ENCODE results near the gene ANKS3.
A peak's percentile ranks its signal among the peaks of the same experiment; 100 is the strongest.

The ANKS3 gene

DNA sequence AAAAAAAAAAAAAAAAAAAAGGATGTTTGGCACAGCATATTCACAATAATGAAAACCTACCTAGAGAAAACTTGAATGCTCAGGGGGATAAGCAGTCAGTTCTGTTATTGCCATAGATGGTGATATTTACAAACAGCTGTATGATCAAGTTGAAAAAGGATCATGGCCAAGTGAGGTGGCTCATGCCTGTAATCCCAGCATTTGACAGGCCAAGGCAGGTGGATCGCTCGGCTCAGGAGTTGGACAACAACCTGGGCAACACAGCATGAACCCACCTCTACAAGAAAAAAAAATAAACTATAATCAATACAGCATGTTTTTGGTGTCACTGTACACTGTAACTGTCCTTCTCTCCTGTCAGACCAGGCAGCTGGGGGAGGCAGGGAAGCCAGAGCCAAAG lies 19.1 kb downstream of the ANKS3 start:
- no peak overlapping the region for H2BK12ac ChIP-seq (ENCODE audit: low read length in 2 of 2)
- no peak overlapping the region for H2AK5ac ChIP-seq (ENCODE audit: low read length, severe bottlenecking)
- H2BK120ac ChIP-seq (ENCODE audit: low read depth, low read length) = no peak overlapping the region
- H4K91ac ChIP-seq (ENCODE audit: low read length) = no peak overlapping the region
- H3K4ac ChIP-seq (ENCODE audit: low read depth in 1 of 2, low read length in 2 of 2) = no peak overlapping the region
- H3K4me1 ChIP-seq (ENCODE audit: control insufficient read depth, insufficient read depth, low read depth, low read length) = no peaks in the 10 kb centered on the region
- H3K36me3 ChIP-seq (ENCODE audit: control insufficient read depth in 1 of 2, insufficient read depth in 2 of 2, low read depth in 1 of 2, low read length in 2 of 2) = peaks cover 47 to 52% of the 10 kb centered on the region in 2 experiments
- no peaks in the 10 kb centered on the region for H3K27me3 ChIP-seq (ENCODE audit: control insufficient read depth in 1 of 2, insufficient read depth in 1 of 2, low read length in 2 of 2)
- no peak overlapping the region for H3K18ac ChIP-seq (ENCODE audit: low read depth in 1 of 2, low read length in 2 of 2)
- DNase-seq = no peak
- no peak overlapping the region for H3K27ac ChIP-seq (ENCODE audit: low read length, poor library complexity, severe bottlenecking)
- no peak overlapping the region for H2AFZ ChIP-seq (ENCODE audit: low read depth, low read length)
- peaks cover 25% of the 10 kb centered on the region for H3K79me1 ChIP-seq (replicated peaks; ENCODE audit: low read length, poor library complexity, severe bottlenecking)
- no peak overlapping the region for H2BK5ac ChIP-seq (ENCODE audit: low read depth, low read length, poor library complexity, severe bottlenecking)
- H3K23ac ChIP-seq (ENCODE audit: low read length in 2 of 2) = no peak overlapping the region
- H4K8ac ChIP-seq (ENCODE audit: low read length) = no peak overlapping the region
- no peak overlapping the region for H3K4me2 ChIP-seq (ENCODE audit: low read length, poor library complexity, severe bottlenecking)
- H3K9me3 ChIP-seq (ENCODE audit: control insufficient read depth, low read length) = no peaks in the 10 kb centered on the region
- H2BK15ac ChIP-seq (ENCODE audit: low read depth, poor library complexity, severe bottlenecking) = no peak overlapping the region
- H3K4me3 ChIP-seq (ENCODE audit: insufficient read depth in 1 of 2, low read depth in 1 of 2, low read length in 2 of 2) = no peak overlapping the region
- no peak overlapping the region for H3K9ac ChIP-seq (ENCODE audit: low read length)
- H3K14ac ChIP-seq (ENCODE audit: low read length in 2 of 2) = no peak overlapping the region
- WGBS = 94% methylated on average over 2 of the region's 2 CpGs

DNA sequence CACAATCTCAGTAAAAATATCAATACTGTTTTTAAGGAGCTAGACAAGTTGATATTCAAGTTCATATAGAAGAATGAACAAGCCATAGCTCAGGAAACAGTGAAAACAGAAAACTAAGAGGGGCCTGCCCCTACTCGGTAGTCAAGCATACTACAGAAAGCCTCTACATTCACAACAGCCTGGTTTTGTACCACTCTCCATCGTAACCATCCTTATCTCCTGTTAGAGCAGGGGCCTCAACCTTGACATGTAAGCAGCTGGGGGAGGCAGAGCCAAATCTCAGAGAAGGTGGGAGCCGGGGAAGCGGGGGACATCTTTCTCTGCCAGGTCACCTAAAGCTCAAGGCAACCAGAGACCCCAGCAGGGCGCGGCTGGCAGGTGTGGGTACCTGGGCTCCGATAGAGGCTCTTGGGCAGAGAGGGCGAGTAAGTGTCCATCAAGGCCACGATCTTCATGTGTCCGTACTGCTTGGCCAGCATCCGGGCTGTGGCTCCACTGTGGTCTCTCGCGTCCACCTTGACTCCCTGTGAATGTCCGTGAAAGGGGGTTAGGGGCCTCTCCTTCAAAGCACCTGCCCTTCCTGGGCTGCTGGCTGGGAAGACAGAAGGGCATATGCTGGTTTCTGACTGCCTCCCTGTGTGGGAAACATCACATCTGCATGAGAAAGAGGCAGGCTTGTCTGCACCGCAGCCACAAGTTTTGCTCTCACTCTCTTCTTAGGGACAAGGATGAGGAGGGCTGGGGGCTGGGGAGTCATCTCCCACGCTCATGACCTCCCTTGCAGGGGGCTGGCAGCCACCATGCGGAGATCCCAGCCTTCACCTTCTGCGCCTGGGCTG lies 20.2 kb downstream of the ANKS3 start:
- Histone ChIP-seq H2BK12ac (ENCODE audit: low read length in 2 of 2) (no peak overlapping the region), H3K4me2 (ENCODE audit: low read length, poor library complexity, severe bottlenecking) (no peak overlapping the region), H3K9ac (ENCODE audit: low read length) (no peak overlapping the region), H4K8ac (ENCODE audit: low read length) (no peak overlapping the region), H2AK5ac (ENCODE audit: low read length, severe bottlenecking) (no peak overlapping the region), H3K79me1 (replicated peaks; ENCODE audit: low read length, poor library complexity, severe bottlenecking) (peaks cover 20% of the 10 kb centered on the region), H2AFZ (ENCODE audit: low read depth, low read length) (no peak overlapping the region), H2BK15ac (ENCODE audit: low read depth, poor library complexity, severe bottlenecking) (no peak overlapping the region), H3K14ac (ENCODE audit: low read length in 2 of 2) (no peak overlapping the region), H3K23ac (ENCODE audit: low read length in 2 of 2) (no peak overlapping the region), H3K27ac (ENCODE audit: low read length, poor library complexity, severe bottlenecking) (no peak overlapping the region), H3K18ac (ENCODE audit: low read depth in 1 of 2, low read length in 2 of 2) (no peak overlapping the region), H3K9me3 (ENCODE audit: control insufficient read depth, low read length) (no peaks in the 10 kb centered on the region), H3K27me3 (ENCODE audit: control insufficient read depth in 1 of 2, insufficient read depth in 1 of 2, low read length in 2 of 2) (no peaks in the 10 kb centered on the region), H3K4me3 (ENCODE audit: insufficient read depth in 1 of 2, low read depth in 1 of 2, low read length in 2 of 2) (no peak overlapping the region), H3K36me3 (ENCODE audit: control insufficient read depth in 1 of 2, insufficient read depth in 2 of 2, low read depth in 1 of 2, low read length in 2 of 2) (peaks cover 45 to 49% of the 10 kb centered on the region in 2 experiments), H4K91ac (ENCODE audit: low read length) (no peak overlapping the region), H3K4me1 (ENCODE audit: control insufficient read depth, insufficient read depth, low read depth, low read length) (no peaks in the 10 kb centered on the region), H3K4ac (ENCODE audit: low read depth in 1 of 2, low read length in 2 of 2) (no peak overlapping the region), H2BK5ac (ENCODE audit: low read depth, low read length, poor library complexity, severe bottlenecking) (no peak overlapping the region), H2BK120ac (ENCODE audit: low read depth, low read length) (no peak overlapping the region)
- DNase-seq = no peak
- WGBS = 91% methylated on average over 18 of the region's 18 CpGs

DNA sequence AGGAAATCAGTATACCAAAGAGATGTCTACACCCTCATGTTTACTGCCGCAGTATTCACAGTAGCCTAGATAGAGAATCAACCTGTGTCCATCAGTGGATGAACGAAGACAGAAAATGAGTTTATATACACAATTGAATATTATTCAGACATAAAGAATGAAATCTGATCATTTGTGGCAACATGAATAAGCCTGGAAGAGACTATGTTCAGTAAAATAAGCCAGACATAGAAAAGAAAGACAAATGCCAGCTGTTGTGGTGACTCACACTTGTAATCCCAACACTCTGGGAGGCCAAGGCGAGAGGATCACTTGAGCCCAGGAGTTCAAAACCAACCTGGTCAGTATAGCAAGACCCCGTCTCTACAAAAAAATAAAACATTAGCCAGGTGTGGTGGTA lies 24.6 kb downstream of the ANKS3 start:
- Histone ChIP-seq H3K4me3 (ENCODE audit: insufficient read depth in 1 of 2, low read depth in 1 of 2, low read length in 2 of 2) (no peak overlapping the region), H3K9me3 (ENCODE audit: control insufficient read depth, low read length) (no peaks in the 10 kb centered on the region), H2BK120ac (ENCODE audit: low read depth, low read length) (no peak overlapping the region), H3K36me3 (ENCODE audit: control insufficient read depth in 1 of 2, insufficient read depth in 2 of 2, low read depth in 1 of 2, low read length in 2 of 2) (peaks cover 42 to 59% of the 10 kb centered on the region in 2 experiments), H3K27me3 (ENCODE audit: control insufficient read depth in 1 of 2, insufficient read depth in 1 of 2, low read length in 2 of 2) (no peaks in the 10 kb centered on the region), H3K23ac (ENCODE audit: low read length in 2 of 2) (no peak overlapping the region), H2AK5ac (ENCODE audit: low read length, severe bottlenecking) (no peak overlapping the region), H2BK12ac (ENCODE audit: low read length in 2 of 2) (no peak overlapping the region), H3K27ac (ENCODE audit: low read length, poor library complexity, severe bottlenecking) (no peak overlapping the region), H3K14ac (ENCODE audit: low read length in 2 of 2) (no peak overlapping the region), H3K4me2 (ENCODE audit: low read length, poor library complexity, severe bottlenecking) (no peak overlapping the region), H3K4me1 (ENCODE audit: control insufficient read depth, insufficient read depth, low read depth, low read length) (no peaks in the 10 kb centered on the region), H2BK5ac (ENCODE audit: low read depth, low read length, poor library complexity, severe bottlenecking) (no peak overlapping the region), H2AFZ (ENCODE audit: low read depth, low read length) (no peak overlapping the region), H4K91ac (ENCODE audit: low read length) (no peak overlapping the region), H3K79me1 (replicated peaks; ENCODE audit: low read length, poor library complexity, severe bottlenecking) (peaks cover 10% of the 10 kb centered on the region), H2BK15ac (ENCODE audit: low read depth, poor library complexity, severe bottlenecking) (no peak overlapping the region), H3K18ac (ENCODE audit: low read depth in 1 of 2, low read length in 2 of 2) (no peak overlapping the region), H4K8ac (ENCODE audit: low read length) (no peak overlapping the region), H3K9ac (ENCODE audit: low read length) (no peak overlapping the region), H3K4ac (ENCODE audit: low read depth in 1 of 2, low read length in 2 of 2) (no peak overlapping the region)
- DNase-seq = peak; percentile 28
- WGBS = 86% methylated on average over 3 of the region's 4 CpGs

GRCh38 chr16:4706871-4707270 lies 27.2 kb downstream of the ANKS3 start:
- H3K27ac ChIP-seq (ENCODE audit: low read length, poor library complexity, severe bottlenecking) = no peak overlapping the region
- H3K4me2 ChIP-seq (ENCODE audit: low read length, poor library complexity, severe bottlenecking) = no peak overlapping the region
- no peak overlapping the region for H3K18ac ChIP-seq (ENCODE audit: low read depth in 1 of 2, low read length in 2 of 2)
- H3K36me3 ChIP-seq (ENCODE audit: control insufficient read depth in 1 of 2, insufficient read depth in 2 of 2, low read depth in 1 of 2, low read length in 2 of 2) = peaks cover 46 to 56% of the 10 kb centered on the region in 2 experiments
- H4K91ac ChIP-seq (ENCODE audit: low read length) = no peak overlapping the region
- H3K4me1 ChIP-seq (ENCODE audit: control insufficient read depth, insufficient read depth, low read depth, low read length) = peaks cover 10% of the 10 kb centered on the region
- H4K8ac ChIP-seq (ENCODE audit: low read length) = no peak overlapping the region
- H2BK12ac ChIP-seq (ENCODE audit: low read length in 2 of 2) = no peak overlapping the region
- H3K23ac ChIP-seq (ENCODE audit: low read length in 2 of 2) = no peak overlapping the region
- peaks cover 16% of the 10 kb centered on the region for H3K79me1 ChIP-seq (replicated peaks; ENCODE audit: low read length, poor library complexity, severe bottlenecking)
- H3K4me3 ChIP-seq (ENCODE audit: insufficient read depth in 1 of 2, low read depth in 1 of 2, low read length in 2 of 2) = no peak overlapping the region
- no peak overlapping the region for H2AK5ac ChIP-seq (ENCODE audit: low read length, severe bottlenecking)
- H2BK120ac ChIP-seq (ENCODE audit: low read depth, low read length) = no peak overlapping the region
- H2BK5ac ChIP-seq (ENCODE audit: low read depth, low read length, poor library complexity, severe bottlenecking) = no peak overlapping the region
- DNase-seq = no peak
- H3K9me3 ChIP-seq (ENCODE audit: control insufficient read depth, low read length) = no peaks in the 10 kb centered on the region
- WGBS = 92% methylated on average over 6 of the region's 7 CpGs
- no peak overlapping the region for H2BK15ac ChIP-seq (ENCODE audit: low read depth, poor library complexity, severe bottlenecking)
- H2AFZ ChIP-seq (ENCODE audit: low read depth, low read length) = no peak overlapping the region
- H3K4ac ChIP-seq (ENCODE audit: low read depth in 1 of 2, low read length in 2 of 2) = no peak overlapping the region
- H3K14ac ChIP-seq (ENCODE audit: low read length in 2 of 2) = no peak overlapping the region
- no peak overlapping the region for H3K9ac ChIP-seq (ENCODE audit: low read length)
- no peaks in the 10 kb centered on the region for H3K27me3 ChIP-seq (ENCODE audit: control insufficient read depth in 1 of 2, insufficient read depth in 1 of 2, low read length in 2 of 2)

Data from mesenchymal stem cell (in vitro differentiated cells and primary cell).